SJSA1 (cell line): ENCODE results near the gene GH2. TPM values are rescaled to one million over a fixed set of nuclear protein-coding genes. Genes with fewer than 3 reads are reported as not detected.
"Not testable (repeated sequence)": the region's sequence is repeated elsewhere in the genome, so short reads cannot be mapped to it uniquely, and the experiment has no call there.

Source experiments
- DNase-seq, 2 experiments: peaks; one replicate each; pipeline ENCODE4 v3.0.0-alpha.2; 2015 to 2020; ENCODE audit warnings: low spot score in 2 of 2, low read depth in 1 of 2
- H3K27ac ChIP-seq: fragments of 250-450 bp; sonication (Bioruptor Pico); 2 replicates; pipeline ENCODE4 v1.5.1; 2020; ENCODE audit warnings: mild to moderate bottlenecking, moderate library complexity
- H3K27me3 ChIP-seq: fragments of 250-450 bp; sonication (Bioruptor Pico); replicated peaks from 2 replicates; pipeline ENCODE4 v1.5.1; 2020; ENCODE audit warnings: mild to moderate bottlenecking, moderate library complexity
- H3K36me3 ChIP-seq: fragments of 250-450 bp; sonication (Bioruptor Pico); 2 replicates; pipeline ENCODE4 v1.5.1; 2020; ENCODE audit warnings: mild to moderate bottlenecking
- H3K4me1 ChIP-seq: fragments of 250-450 bp; sonication (Bioruptor Pico); replicated peaks from 2 replicates; pipeline ENCODE4 v1.6.1; 2021; ENCODE audit warnings: mild to moderate bottlenecking
- H3K4me3 ChIP-seq: fragments of 250-450 bp; sonication (Bioruptor Pico); 2 replicates; pipeline ENCODE4 v1.5.1; 2020; ENCODE audit warnings: mild to moderate bottlenecking
- H3K9me3 ChIP-seq: fragments of 250-450 bp; sonication (Bioruptor Pico); replicated peaks from 2 replicates; pipeline ENCODE4 v1.5.1; 2020; ENCODE audit warnings: mild to moderate bottlenecking
- total RNA-seq: library from RNA; depleted of rRNA; stranded (reverse); fragments of >200 nt; shearing (Covaris generic); gene quantifications from 2 replicates; pipeline ENCODE4 v1.2.3, GENCODE V29; 2014

Gene GH2
- total RNA-seq, 1 experiment from 2014 or later = not detected

- no peaks in the 10 kb centered on the region for H3K9me3 ChIP-seq
- H3K36me3 ChIP-seq = no peaks in the 10 kb centered on the region
- DNase-seq = no peak
- H3K4me1 ChIP-seq = no peaks in the 10 kb centered on the region
- no peak overlapping the region for H3K27ac ChIP-seq
- H3K27me3 ChIP-seq = peaks cover 5% of the 10 kb centered on the region; the same call in 1 of the 2 replicates
- H3K4me3 ChIP-seq = no peak overlapping the region
These were observed 36.6 kb upstream of the GH2 start for GRCh38 chr17:63918305-63918704.

DNA sequence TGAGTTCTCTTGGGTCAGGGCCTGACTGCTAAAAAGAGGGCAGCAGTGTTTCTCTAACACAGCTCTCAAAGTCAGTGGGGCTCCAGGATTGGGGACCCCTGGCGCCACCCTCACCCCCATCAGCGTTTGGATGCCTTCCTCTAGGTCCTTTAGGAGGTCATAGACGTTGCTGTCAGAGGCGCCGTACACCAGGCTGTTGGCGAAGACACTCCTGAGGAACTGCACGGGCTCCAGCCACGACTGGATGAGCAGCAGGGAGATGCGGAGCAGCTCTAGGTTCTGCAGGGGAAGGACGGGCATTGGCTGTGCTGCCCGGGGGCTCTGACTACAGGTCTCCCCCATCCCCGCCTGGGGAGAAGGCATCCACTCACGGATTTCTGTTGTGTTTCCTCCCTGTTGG is 35.9 kb upstream of the GH2 start:
- H3K4me3 ChIP-seq = no peak overlapping the region
- H3K27me3 ChIP-seq = peaks cover 5% of the 10 kb centered on the region; the same call in 1 of the 2 replicates
- no peaks in the 10 kb centered on the region for H3K9me3 ChIP-seq
- DNase-seq = no peak
- no peak overlapping the region for H3K27ac ChIP-seq
- no peaks in the 10 kb centered on the region for H3K4me1 ChIP-seq
- no peaks in the 10 kb centered on the region for H3K36me3 ChIP-seq

DNA sequence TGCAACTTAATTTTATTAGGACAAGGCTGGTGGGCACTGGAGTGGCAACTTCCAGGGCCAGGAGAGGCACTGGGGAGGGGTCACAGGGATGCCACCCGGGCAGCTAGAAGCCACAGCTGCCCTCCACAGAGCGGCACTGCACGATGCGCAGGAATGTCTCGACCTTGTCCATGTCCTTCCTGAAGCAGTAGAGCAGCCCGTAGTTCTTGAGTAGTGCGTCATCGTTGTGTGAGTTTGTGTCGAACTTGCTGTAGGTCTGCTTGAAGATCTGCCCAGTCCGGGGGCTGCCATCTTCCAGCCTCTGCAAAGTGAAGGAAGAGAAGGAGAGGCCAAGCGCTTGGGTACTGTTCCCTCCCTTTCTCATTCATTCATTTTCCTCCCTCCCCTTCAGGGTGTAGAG is 35.5 kb upstream of the GH2 start:
- H3K27ac ChIP-seq, DNase-seq, H3K27me3 ChIP-seq, H3K9me3 ChIP-seq, H3K36me3 ChIP-seq, H3K4me3 ChIP-seq, H3K4me1 ChIP-seq: not testable (repeated sequence)

DNA sequence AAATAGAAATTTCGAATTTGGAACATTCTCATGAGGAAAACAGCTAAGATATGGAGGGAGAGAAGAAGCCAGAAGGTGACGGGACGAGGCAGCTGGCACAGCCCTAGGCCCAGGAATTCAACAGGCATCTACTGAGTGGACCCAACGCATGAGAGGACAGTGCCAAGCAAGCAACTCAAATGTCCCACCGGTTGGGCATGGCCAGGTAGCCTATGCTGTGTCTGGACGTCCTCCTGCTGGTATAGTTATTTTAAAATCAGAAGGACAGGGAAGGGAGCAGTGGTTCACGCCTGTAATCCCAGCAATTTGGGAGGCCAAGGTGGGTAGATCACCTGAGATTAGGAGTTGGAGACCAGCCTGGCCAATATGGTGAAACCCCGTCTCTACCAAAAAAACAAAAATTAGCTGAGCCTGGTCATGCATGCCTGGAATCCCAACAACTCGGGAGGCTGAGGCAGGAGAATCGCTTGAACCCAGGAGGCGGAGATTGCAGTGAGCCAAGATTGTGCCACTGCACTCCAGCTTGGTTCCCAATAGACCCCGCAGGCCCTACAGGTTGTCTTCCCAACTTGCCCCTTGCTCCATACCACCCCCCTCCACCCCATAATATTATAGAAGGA is 34.9 kb upstream of the GH2 start:
- no peak overlapping the region for H3K27ac ChIP-seq

DNA sequence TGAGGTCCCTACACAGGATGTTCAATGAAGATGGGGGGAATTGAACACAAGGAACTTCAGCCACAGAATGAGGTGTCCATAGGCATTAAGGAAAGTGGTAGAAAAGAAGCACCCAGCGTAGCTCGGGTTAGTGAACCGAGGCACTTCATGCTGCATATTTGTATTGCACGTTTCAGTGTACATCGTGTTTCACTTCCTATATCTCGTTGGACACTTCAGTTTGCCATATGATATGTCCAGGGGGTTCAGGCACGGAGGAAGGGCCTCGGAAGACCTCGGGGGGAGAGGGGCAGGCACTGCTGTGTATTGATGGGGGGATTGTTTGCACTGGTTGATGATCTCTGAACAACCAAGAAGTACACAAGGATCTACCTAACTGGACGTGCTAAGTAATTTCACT is 34.0 kb upstream of the GH2 start:
- H3K36me3 ChIP-seq = not testable (repeated sequence)

More for the DNA sequence above, 34.9 kb upstream of the GH2 start:
- no peaks in the 10 kb centered on the region for H3K4me1 ChIP-seq
- no peak overlapping the region for H3K4me3 ChIP-seq
- no peak for DNase-seq
- no peaks in the 10 kb centered on the region for H3K36me3 ChIP-seq
- H3K27me3 ChIP-seq = peaks cover 5% of the 10 kb centered on the region; the same call in 1 of the 2 replicates
- H3K9me3 ChIP-seq = no peaks in the 10 kb centered on the region

DNA sequence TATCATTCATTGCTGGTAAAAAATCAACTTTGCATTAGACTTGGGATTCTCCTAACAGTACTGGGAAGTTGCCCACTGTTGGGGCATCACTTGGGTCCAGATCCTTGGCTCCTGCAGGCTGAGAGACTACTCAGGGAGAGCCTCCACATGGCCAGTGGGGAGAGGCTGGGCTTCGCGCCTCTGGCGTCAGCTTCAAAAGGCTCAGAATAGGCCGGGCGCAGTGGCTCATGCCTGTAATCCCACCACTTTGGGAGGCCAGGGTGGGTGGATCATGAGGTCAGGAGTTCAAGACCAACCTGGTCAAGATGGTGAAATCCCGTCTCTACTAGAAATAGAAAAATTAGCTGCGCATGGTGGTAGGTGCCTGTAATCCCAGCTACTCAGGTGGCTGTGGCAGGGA is 32.7 kb upstream of the GH2 start:
- H3K4me1 ChIP-seq = no peaks in the 10 kb centered on the region
- H3K9me3 ChIP-seq = no peaks in the 10 kb centered on the region
- no peak for DNase-seq
- peaks cover 5% of the 10 kb centered on the region; the same call in 1 of the 2 replicates for H3K27me3 ChIP-seq
- H3K4me3 ChIP-seq = no peak overlapping the region
- H3K36me3 ChIP-seq = no peaks in the 10 kb centered on the region
- no peak overlapping the region for H3K27ac ChIP-seq

More for the DNA sequence above, 34.0 kb upstream of the GH2 start:
- not testable (repeated sequence) for H3K4me3 ChIP-seq, H3K27me3 ChIP-seq, DNase-seq, H3K27ac ChIP-seq, H3K4me1 ChIP-seq, H3K9me3 ChIP-seq

GRCh38 chr17:63911657-63912100 is 29.9 kb upstream of the GH2 start:
- Histone ChIP-seq H3K4me1 (no peaks in the 10 kb centered on the region), H3K27me3 (peaks cover 12% of the 10 kb centered on the region), H3K27ac (no peak overlapping the region), H3K4me3 (no peak overlapping the region), H3K36me3 (no peaks in the 10 kb centered on the region), H3K9me3 (no peaks in the 10 kb centered on the region)
- DNase-seq = no peak

GRCh38 chr17:63911041-63911635 is 29.4 kb upstream of the GH2 start, which contains the start of gene CSHL1:
Gene CSHL1, minus strand, starts transcription at chr17:63911258. Its CDS starts 62 bp downstream, at chr17:63911196.
- H3K27ac ChIP-seq = no peak within 1 kb of the TSS
- H3K36me3 ChIP-seq = no peaks in the 10 kb centered on the region
- no peaks in the 10 kb centered on the region for H3K9me3 ChIP-seq
- H3K27me3 ChIP-seq = peaks cover 9% of the 10 kb centered on the region
- H3K4me1 ChIP-seq = no peaks in the 10 kb centered on the region
- no peak within 1 kb of the TSS for H3K4me3 ChIP-seq
- no peak for DNase-seq

- no peaks in the 10 kb centered on the region for H3K4me1 ChIP-seq
- DNase-seq = no peak
- H3K27me3 ChIP-seq = peaks cover 7% of the 10 kb centered on the region
- H3K36me3 ChIP-seq = no peaks in the 10 kb centered on the region
- no peak overlapping the region for H3K27ac ChIP-seq
- H3K9me3 ChIP-seq = no peaks in the 10 kb centered on the region
- H3K4me3 ChIP-seq = no peak overlapping the region
These were observed 28.4 kb upstream of the GH2 start for GRCh38 chr17:63910096-63910495.

DNA sequence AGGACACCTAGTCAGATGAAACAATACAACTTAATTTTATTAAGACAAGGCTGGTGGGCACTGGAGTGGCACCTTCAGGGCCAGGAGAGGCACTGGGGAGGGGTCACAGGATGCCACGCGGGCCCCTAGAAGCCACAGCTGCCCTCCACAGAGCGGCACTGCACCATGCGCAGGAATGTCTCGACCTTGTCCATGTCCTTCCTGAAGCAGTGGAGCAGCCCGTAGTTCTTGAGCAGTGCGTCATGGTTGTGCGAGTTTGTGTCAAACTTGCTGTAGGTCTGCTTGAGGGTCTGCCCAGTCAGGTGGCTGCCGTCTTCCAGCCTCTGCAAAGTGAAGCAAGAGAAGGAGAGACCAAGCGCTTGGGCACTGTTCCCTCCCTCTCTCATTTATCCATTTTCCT is 27.8 kb upstream of the GH2 start:
- not testable (repeated sequence) for H3K9me3 ChIP-seq, H3K36me3 ChIP-seq, H3K27me3 ChIP-seq, H3K4me3 ChIP-seq, H3K27ac ChIP-seq, DNase-seq, H3K4me1 ChIP-seq

- not testable (repeated sequence) for H3K4me1 ChIP-seq, H3K9me3 ChIP-seq, H3K4me3 ChIP-seq, DNase-seq, H3K27ac ChIP-seq, H3K27me3 ChIP-seq, H3K36me3 ChIP-seq
These were observed 25.5 kb upstream of the GH2 start for GRCh38 chr17:63907161-63907778.

- not testable (repeated sequence) for DNase-seq
These were observed 23.1 kb upstream of the GH2 start for GRCh38 chr17:63904796-63905195.

DNA sequence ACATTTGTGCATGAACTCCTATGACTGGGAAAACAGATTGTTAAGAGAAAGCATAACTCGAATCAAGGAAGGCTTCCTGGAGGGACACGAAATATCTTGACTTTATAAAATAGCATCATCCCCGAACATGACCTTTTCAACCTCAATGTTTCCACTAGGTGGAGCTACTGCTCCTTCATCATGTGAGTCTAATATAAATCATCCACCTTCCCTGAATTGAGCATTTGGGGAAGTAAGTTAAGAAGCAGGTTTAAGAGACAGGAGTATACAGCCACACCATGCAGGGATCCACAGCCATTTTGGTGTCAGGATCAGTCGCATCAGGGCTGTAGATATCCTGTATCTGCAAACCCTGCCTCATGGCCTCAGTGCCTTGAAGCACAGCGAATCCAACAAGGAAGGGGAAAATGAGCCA is 22.1 kb upstream of the GH2 start:
- not testable (repeated sequence) for H3K4me1 ChIP-seq, H3K4me3 ChIP-seq, H3K9me3 ChIP-seq, H3K36me3 ChIP-seq, H3K27ac ChIP-seq, H3K27me3 ChIP-seq, DNase-seq

More at GRCh38 chr17:63904796-63905195, 23.1 kb upstream of the GH2 start:
- not testable (repeated sequence) for H3K27me3 ChIP-seq, H3K4me1 ChIP-seq, H3K36me3 ChIP-seq, H3K4me3 ChIP-seq, H3K27ac ChIP-seq, H3K9me3 ChIP-seq

GRCh38 chr17:63901971-63902370 is 20.2 kb upstream of the GH2 start:
- not testable (repeated sequence) for H3K4me3 ChIP-seq, H3K4me1 ChIP-seq, H3K27me3 ChIP-seq, DNase-seq, H3K9me3 ChIP-seq, H3K36me3 ChIP-seq, H3K27ac ChIP-seq
